ENCODE data around the gene FOXP2. TPM values are rescaled to one million over a fixed set of nuclear protein-coding genes. Genes with fewer than 3 reads are reported as not detected.
A peak's percentile ranks its signal among the peaks of the same experiment; 100 is the strongest.
"Not testable (repeated sequence)": the region's sequence is repeated elsewhere in the genome, so short reads cannot be mapped to it uniquely, and the experiment has no call there.

FOXP2 gene
- polyA plus RNA-seq, 2 of the 4 experiments (the other 2 are of a cell fraction), result 0.05 TPM; not detected in 1

DNA sequence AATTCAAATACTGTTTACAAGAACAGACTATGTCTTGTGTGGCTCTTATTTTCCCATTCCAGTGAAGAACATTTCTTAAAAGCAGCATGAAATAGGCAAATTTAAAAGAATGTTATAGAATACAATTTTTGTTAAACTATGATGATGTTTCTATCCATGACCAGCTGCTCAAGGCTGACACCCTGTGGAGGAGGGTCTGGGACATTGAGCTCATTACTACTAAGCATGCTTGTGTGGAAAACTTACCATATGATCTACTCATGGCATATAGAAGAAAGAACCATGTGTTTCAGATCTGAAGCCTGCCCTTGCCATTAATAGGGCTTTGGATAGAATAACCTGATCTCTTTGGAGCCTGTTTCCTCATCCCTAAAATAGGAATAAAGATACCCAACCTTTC is 125.0 kb downstream of the FOXP2 start:
- TF ChIP-seq ZFP36 (IDR thresholded peaks at IDR 0.05; ENCODE audit: borderline replicate concordance, partially characterized antibody), result no peak
- peak; percentile 42; the same call in 2 of the 3 replicates for TF ChIP-seq CTCF (IDR thresholded peaks at IDR 0.05)
- no peak for TF ChIP-seq SREBF2 (IDR thresholded peaks at IDR 0.05)
- TF ChIP-seq SMC3 (IDR thresholded peaks at IDR 0.05), result peak; percentile 38; the same call in 2 of the 3 replicates
- TF ChIP-seq RAD21 (conservative IDR thresholded peaks at IDR 0.05 in 1 of 2, IDR thresholded peaks at IDR 0.05 in 1 of 2), result peak; percentile 23 to 48; a peak in 2 of 5 replicates
- Histone ChIP-seq H3K27ac (no peak overlapping the region), H3K4me2 (no peak overlapping the region), H3K9me3 (no peaks in the 10 kb centered on the region), H3K4me3 (no peak overlapping the region), H3K4me1 (no peaks in the 10 kb centered on the region)
- peak in 1 of 2 experiments; percentile 62; a peak in 2 of 6 replicates for ATAC-seq
- DNase-seq (ENCODE audit: low read depth in 1 of 2, low spot score in 1 of 2), result peak in 1 of 2 experiments; percentile 33
- no peak for FAIRE-seq
- ChIA-PET POLR2A (no interaction called here), CTCF (interaction anchor here (0.5 to 1.3 kb wide), 3 partner anchors 13 to 125 kb away, joined by 3 to 5 read pairs (median 3); no protein-coding TSS in a partner anchor)

- TF ChIP-seq POLR2AphosphoS2 (conservative IDR thresholded peaks at IDR 0.05; ENCODE audit: low read length), result no peak
- no peak for TF ChIP-seq JUNB (IDR thresholded peaks at IDR 0.05)
- TF ChIP-seq FOSB (CRISPR knock-in tag; IDR thresholded peaks at IDR 0.05), result no peak
- TF ChIP-seq RFX5 (IDR thresholded peaks at IDR 0.05), result no peak
- DNase-seq (ENCODE audit: low read depth in 1 of 2, low spot score in 1 of 2) (no peak), ATAC-seq (no peak), FAIRE-seq (no peak)
- CTCF ChIA-PET, result interaction anchor here (1.3 kb wide), 1 partner anchor 114 kb away, joined by 5 read pairs; no protein-coding TSS in a partner anchor
- Histone ChIP-seq H3K27ac (no peak overlapping the region), H3K9me3 (no peaks in the 10 kb centered on the region), H3K4me3 (no peak overlapping the region), H3K4me1 (no peaks in the 10 kb centered on the region), H3K4me2 (no peak overlapping the region)
- POLR2A ChIA-PET, result no interaction called here
- WGBS (ENCODE audit: missing lambda C conversion rate), result 6% methylated on average over 1 of the region's 1 CpG
Measured at GRCh38 chr7:114540291-114540690, 125.7 kb downstream of the FOXP2 start.

DNA sequence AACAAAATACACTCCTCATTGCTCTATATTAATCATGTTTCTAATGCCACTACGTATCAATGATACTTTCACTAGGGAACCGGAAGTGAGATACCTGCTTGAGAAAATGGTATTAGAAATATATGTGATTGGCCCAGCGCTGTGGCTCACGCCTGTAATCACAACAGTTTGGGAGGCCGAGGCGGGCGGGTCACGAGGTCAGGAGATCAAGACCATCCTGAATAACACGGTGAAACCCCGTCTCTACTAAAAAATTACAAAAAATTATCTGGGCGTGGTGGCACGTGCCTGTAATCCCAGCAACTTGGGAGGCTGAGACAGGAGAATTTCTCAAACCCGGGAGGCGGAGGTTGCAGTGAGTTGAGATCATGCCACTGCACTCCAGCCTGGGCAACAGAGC is 132.7 kb downstream of the FOXP2 start:
- POLR2A ChIA-PET; DNase-seq (ENCODE audit: low read depth in 1 of 2, low spot score in 1 of 2); H3K27ac ChIP-seq; H3K4me3 ChIP-seq; H3K4me2 ChIP-seq; H3K9me3 ChIP-seq; ATAC-seq; FAIRE-seq; H3K4me1 ChIP-seq; CTCF ChIA-PET: not testable (repeated sequence)
- 55% methylated on average over 14 of the region's 14 CpGs for WGBS (ENCODE audit: missing lambda C conversion rate)

DNA sequence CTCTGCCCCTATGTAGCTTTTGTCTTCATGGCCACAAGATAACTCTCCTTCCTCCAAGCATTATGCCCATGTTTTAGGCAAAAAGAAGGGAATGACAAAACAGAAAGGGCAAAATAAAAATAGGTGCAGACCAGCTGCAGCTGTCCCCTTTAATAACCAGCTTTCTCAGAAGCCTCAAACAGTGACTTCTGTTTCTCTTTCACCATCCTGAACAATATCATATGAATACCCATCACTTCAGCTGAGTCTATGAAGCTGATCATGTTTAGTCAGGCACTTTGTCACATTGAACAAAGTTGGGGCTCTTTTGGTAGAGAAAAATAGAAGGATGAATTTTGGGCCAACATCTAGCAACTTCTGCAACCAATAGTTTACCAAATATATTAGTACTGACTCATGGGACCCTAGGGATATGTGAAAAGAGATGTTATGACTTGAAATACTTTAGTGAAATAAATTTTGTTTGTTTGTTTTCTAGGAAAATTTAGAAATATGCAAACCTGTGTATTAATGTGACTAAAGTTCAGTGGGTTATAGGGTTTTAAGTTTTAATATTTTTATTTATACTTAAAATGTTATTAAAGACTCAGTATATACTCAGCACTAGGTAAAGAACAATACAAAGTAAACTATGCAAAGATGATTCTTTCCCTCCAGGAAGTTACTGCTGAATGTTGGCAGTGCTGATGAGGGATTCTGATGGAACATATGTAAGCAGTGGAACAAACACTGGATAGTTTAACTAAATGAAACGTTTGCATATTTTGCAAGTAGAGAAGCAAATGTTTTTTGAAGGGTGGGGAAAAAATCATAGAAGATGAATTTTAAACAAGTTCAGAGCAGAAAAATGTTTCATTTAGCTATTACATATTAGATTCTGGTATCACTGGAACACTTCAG is 133.7 kb downstream of the FOXP2 start:
- Histone ChIP-seq H3K4me3 (no peak overlapping the region), H3K4me1 (no peaks in the 10 kb centered on the region), H3K4me2 (no peak overlapping the region), H3K27ac (no peak overlapping the region), H3K9me3 (no peaks in the 10 kb centered on the region)
- POLR2A ChIA-PET, result no interaction called here
- DNase-seq (ENCODE audit: low read depth in 1 of 2, low spot score in 1 of 2) (no peak), FAIRE-seq (no peak), ATAC-seq (no peak)
- CTCF ChIA-PET, result no interaction called here
- no peak for TF ChIP-seq HOXB5 (CRISPR knock-in tag; IDR thresholded peaks at IDR 0.05)
- TF ChIP-seq EP300 (IDR thresholded peaks at IDR 0.05), result no peak
- no peak for TF ChIP-seq BCL3 (IDR thresholded peaks at IDR 0.05)
- TF ChIP-seq MAFK (IDR thresholded peaks at IDR 0.05; ENCODE audit: partially characterized antibody), result no peak
- WGBS (ENCODE audit: missing lambda C conversion rate), result 0% methylated on average over 1 of the region's 1 CpG
